Activated T-cell treated with anti-CD3 and anti-CD28 coated beads, Interleukin-2, amount 50 U/mL, for 24 hours (primary cell): Measurements from ENCODE around the gene TMOD1.

Experiments
- DNase-seq: peaks from one replicate; pipeline ENCODE4 v3.0.0-alpha.2; 2020
- H3K27ac Mint-ChIP-seq: 2 replicates; pipeline ENCODE4 v1.8.0; 2020; ENCODE audit warnings: mild to moderate bottlenecking, mixed read lengths
- H3K27me3 Mint-ChIP-seq: 2 replicates; pipeline ENCODE4 v1.8.0; 2020; ENCODE audit warnings: mixed read lengths
- H3K36me3 Mint-ChIP-seq: 2 replicates; pipeline ENCODE4 v1.8.0; 2020; ENCODE audit warnings: low read depth, mixed read lengths
- H3K4me1 Mint-ChIP-seq: 2 replicates; pipeline ENCODE4 v1.8.0; 2020; ENCODE audit warnings: low read depth, mixed read lengths
- H3K4me3 Mint-ChIP-seq: 2 replicates; pipeline ENCODE4 v1.8.0; 2020; ENCODE audit warnings: mild to moderate bottlenecking, moderate library complexity, mixed read lengths
- H3K9me3 Mint-ChIP-seq: 2 replicates; pipeline ENCODE4 v1.8.0; 2020; ENCODE audit warnings: mixed read lengths

TMOD1 gene

DNA sequence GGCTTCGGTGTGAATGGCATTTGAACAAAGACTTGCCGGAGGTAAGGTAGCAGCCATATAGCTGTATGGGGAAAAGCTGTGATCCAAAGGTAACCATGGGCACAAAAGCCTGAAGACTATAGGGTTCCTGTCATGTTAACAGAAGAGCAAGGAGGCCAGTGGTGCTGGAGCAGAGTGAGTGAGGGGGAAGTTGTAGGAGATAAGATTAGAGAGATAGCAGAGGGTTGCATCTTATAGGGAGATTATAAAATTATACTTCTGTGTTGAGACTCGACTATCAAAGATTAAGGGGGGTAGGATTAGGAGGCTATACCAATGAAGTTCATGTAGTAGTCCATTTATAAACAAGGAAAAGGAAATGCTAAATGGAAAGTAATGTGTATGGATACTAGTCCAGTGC, 135.4 kb downstream of the TMOD1 start:
- H3K27me3 Mint-ChIP-seq, result no peaks in the 10 kb centered on the region
- DNase-seq, result no peak
- peaks cover 55% of the 10 kb centered on the region for H3K4me1 Mint-ChIP-seq
- peak overlapping the region; percentile 37 for H3K4me3 Mint-ChIP-seq
- H3K36me3 Mint-ChIP-seq, result peaks cover 83% of the 10 kb centered on the region
- peak overlapping the region; percentile 23 for H3K27ac Mint-ChIP-seq
- no peaks in the 10 kb centered on the region for H3K9me3 Mint-ChIP-seq

- peaks cover 85% of the 10 kb centered on the region for H3K36me3 Mint-ChIP-seq
- peak overlapping the region; percentile 76 for H3K27ac Mint-ChIP-seq
- no peak for DNase-seq
- H3K9me3 Mint-ChIP-seq, result no peaks in the 10 kb centered on the region
- peaks cover 53% of the 10 kb centered on the region for H3K4me1 Mint-ChIP-seq
- H3K27me3 Mint-ChIP-seq, result no peaks in the 10 kb centered on the region
- no peak overlapping the region for H3K4me3 Mint-ChIP-seq
Measured at GRCh38 chr9:97638666-97639065, 137.2 kb downstream of the TMOD1 start.

DNA sequence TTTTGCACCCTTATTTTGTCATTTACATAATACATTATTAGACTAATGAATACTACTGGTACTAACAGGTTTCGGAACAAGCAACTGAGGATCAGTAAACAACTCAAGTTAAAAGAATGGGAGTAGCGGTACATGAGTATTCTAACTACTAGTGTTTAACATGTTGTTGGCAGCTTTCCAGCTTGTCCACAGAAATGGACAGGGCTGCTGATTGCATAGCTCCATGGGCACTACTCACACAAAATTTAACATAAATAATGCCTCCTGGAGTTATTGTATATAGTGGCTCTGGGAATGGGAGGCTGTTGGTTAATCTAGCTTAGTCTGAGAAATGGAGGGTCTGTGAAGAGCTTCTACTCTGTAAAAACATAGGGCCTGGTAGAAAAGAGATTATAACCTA, 138.9 kb downstream of the TMOD1 start:
- H3K36me3 Mint-ChIP-seq, result peaks cover 85% of the 10 kb centered on the region
- H3K27ac Mint-ChIP-seq, result no peak overlapping the region
- DNase-seq, result no peak
- no peaks in the 10 kb centered on the region for H3K9me3 Mint-ChIP-seq
- H3K4me3 Mint-ChIP-seq, result no peak overlapping the region
- peaks cover 44% of the 10 kb centered on the region for H3K4me1 Mint-ChIP-seq
- no peaks in the 10 kb centered on the region for H3K27me3 Mint-ChIP-seq

GRCh38 chr9:97645720-97646119, 144.3 kb downstream of the TMOD1 start:
- H3K4me3 Mint-ChIP-seq, result no peak overlapping the region
- H3K4me1 Mint-ChIP-seq, result peaks cover 8% of the 10 kb centered on the region
- peaks cover 92% of the 10 kb centered on the region for H3K36me3 Mint-ChIP-seq
- no peak overlapping the region for H3K27ac Mint-ChIP-seq
- no peaks in the 10 kb centered on the region for H3K9me3 Mint-ChIP-seq
- no peaks in the 10 kb centered on the region for H3K27me3 Mint-ChIP-seq
- DNase-seq, result no peak

- no peaks in the 10 kb centered on the region for H3K27me3 Mint-ChIP-seq
- peaks cover 17% of the 10 kb centered on the region for H3K4me1 Mint-ChIP-seq
- H3K4me3 Mint-ChIP-seq, result no peak overlapping the region
- peaks cover 95% of the 10 kb centered on the region for H3K36me3 Mint-ChIP-seq
- H3K27ac Mint-ChIP-seq, result peak overlapping the region; percentile 2
- no peak for DNase-seq
- H3K9me3 Mint-ChIP-seq, result no peaks in the 10 kb centered on the region
Measured at GRCh38 chr9:97647996-97648395, 146.5 kb downstream of the TMOD1 start.
